ENCODE measurements around the gene LRMDA.

LRMDA gene

DNA sequence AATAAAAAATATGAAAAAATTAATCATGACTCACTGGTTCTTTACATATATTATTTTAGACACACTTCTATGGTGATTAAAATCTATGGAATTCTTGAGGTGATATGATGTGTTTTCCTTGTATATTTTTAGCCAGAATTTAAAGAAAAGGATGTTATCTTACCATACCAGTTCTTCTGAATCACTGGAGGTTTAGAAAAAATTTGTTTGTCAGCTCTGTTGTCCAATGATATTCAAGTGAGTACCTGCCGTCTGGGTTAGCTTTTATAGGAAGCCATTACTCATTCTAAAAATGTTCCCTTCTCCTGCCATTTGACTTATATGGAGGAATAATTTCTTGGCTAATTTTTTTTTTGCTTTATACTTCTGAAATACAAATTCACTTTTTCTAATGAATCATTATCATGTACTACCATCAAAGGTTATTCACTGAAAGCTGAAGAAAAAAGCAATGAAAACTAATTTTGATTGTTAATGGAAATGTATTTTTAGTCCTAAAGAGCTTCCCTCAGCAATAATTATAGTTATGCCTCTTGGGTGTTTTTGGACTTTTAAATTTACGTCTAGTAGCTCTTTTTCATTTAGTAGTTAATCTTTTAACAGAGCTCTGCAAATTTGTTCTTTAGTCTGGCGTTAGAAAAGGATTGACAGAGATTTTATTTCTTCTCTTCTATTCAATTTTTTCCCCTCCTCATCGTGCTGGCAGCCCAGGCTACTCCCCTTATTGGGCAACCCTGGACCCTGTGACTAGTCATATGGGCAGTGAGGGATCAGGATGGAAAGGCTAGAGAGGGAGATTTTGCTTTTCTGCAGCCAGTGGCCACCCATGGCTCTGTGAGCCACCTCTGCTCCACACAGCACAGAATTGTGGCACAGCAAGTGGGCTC, 434.2 kb downstream of the LRMDA start:
- Histone ChIP-seq H3K9ac (ENCODE audit: low read length) (no peak overlapping the region), H3K27me3 (ENCODE audit: control insufficient read depth, insufficient read depth, low read length) (no peaks in the 10 kb centered on the region; the same call in 1 of the 2 replicates), H3K9me3 (ENCODE audit: control insufficient read depth, insufficient read depth, low read depth, low read length) (no peaks in the 10 kb centered on the region), H3K4me1 (ENCODE audit: control insufficient read depth, insufficient read depth, low read length) (no peaks in the 10 kb centered on the region), H3K27ac (ENCODE audit: low read depth, low read length) (no peak overlapping the region), H3K4me3 (ENCODE audit: low read depth, low read length) (no peak overlapping the region), H3K36me3 (ENCODE audit: control insufficient read depth, insufficient read depth, low read length) (no peaks in the 10 kb centered on the region)

DNA sequence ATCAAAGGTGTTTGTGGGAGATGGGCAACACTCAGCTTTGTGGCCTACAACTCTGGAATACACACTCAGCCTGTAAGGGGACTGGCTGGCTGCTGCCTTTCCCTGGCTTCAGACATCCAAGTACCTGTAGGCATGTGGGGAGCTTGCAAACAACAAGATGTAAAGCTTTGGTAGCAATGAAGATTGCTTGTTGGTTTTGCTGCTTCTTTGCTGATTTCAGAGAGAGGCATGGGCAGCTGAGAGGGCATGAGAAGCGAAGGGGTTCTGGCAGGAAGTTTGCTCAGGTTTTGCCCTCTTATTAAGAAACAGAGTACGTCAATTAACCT, 434.8 kb downstream of the LRMDA start:
- no peak overlapping the region for H3K9ac ChIP-seq (ENCODE audit: low read length)
- H3K27ac ChIP-seq (ENCODE audit: low read depth, low read length), result no peak overlapping the region
- H3K4me3 ChIP-seq (ENCODE audit: low read depth, low read length), result no peak overlapping the region
- no peaks in the 10 kb centered on the region for H3K4me1 ChIP-seq (ENCODE audit: control insufficient read depth, insufficient read depth, low read length)
- no peaks in the 10 kb centered on the region; the same call in 1 of the 2 replicates for H3K27me3 ChIP-seq (ENCODE audit: control insufficient read depth, insufficient read depth, low read length)
- H3K36me3 ChIP-seq (ENCODE audit: control insufficient read depth, insufficient read depth, low read length), result no peaks in the 10 kb centered on the region
- no peaks in the 10 kb centered on the region for H3K9me3 ChIP-seq (ENCODE audit: control insufficient read depth, insufficient read depth, low read depth, low read length)

DNA sequence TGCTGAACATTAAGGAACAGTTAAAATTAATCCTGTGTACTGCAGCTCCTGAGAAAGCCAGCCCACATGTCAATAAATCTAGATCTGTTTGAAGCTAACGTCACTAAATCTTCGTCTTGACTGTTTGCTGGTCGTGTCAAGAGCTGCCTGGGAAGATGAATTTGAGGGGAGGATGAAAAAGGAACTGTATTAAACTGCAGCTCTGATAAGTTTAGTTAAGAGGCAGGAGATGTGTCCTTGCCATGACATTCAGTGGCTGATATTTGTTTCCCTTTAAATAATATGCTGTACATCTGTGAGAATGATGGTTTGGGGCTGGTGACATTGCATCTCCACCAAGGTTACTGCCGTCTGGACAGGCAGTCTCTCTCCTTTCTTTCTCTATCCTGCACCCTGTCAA, 435.3 kb downstream of the LRMDA start:
- Histone ChIP-seq H3K27ac (ENCODE audit: low read depth, low read length) (no peak overlapping the region), H3K4me3 (ENCODE audit: low read depth, low read length) (no peak overlapping the region), H3K27me3 (ENCODE audit: control insufficient read depth, insufficient read depth, low read length) (no peaks in the 10 kb centered on the region; the same call in 1 of the 2 replicates), H3K9ac (ENCODE audit: low read length) (no peak overlapping the region), H3K4me1 (ENCODE audit: control insufficient read depth, insufficient read depth, low read length) (no peaks in the 10 kb centered on the region), H3K9me3 (ENCODE audit: control insufficient read depth, insufficient read depth, low read depth, low read length) (no peaks in the 10 kb centered on the region), H3K36me3 (ENCODE audit: control insufficient read depth, insufficient read depth, low read length) (no peaks in the 10 kb centered on the region)

DNA sequence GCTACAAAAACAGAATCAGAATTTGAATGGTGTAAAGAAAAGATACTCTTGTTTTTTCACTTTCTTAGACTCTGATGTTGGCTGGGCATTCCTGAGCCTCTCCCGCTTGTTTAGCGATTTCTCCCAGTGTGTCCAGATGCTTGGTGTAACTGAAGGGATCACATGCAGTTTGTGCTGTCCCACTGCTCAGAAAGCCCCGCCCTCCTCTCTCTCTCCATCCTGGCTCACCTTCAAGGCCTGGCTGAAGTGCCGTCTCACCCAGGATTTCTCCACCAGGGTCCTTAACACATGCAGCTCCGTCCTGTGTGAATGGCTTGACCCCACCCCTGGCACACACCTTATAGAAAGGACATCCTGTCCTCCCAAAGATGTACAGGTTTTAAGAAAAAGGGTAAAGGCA, 437.1 kb downstream of the LRMDA start:
- H3K4me3 ChIP-seq (ENCODE audit: low read depth, low read length), result no peak overlapping the region
- H3K27ac ChIP-seq (ENCODE audit: low read depth, low read length), result no peak overlapping the region
- no peaks in the 10 kb centered on the region for H3K9me3 ChIP-seq (ENCODE audit: control insufficient read depth, insufficient read depth, low read depth, low read length)
- no peaks in the 10 kb centered on the region for H3K4me1 ChIP-seq (ENCODE audit: control insufficient read depth, insufficient read depth, low read length)
- no peaks in the 10 kb centered on the region; the same call in 1 of the 2 replicates for H3K27me3 ChIP-seq (ENCODE audit: control insufficient read depth, insufficient read depth, low read length)
- H3K9ac ChIP-seq (ENCODE audit: low read length), result no peak overlapping the region
- no peaks in the 10 kb centered on the region for H3K36me3 ChIP-seq (ENCODE audit: control insufficient read depth, insufficient read depth, low read length)

DNA sequence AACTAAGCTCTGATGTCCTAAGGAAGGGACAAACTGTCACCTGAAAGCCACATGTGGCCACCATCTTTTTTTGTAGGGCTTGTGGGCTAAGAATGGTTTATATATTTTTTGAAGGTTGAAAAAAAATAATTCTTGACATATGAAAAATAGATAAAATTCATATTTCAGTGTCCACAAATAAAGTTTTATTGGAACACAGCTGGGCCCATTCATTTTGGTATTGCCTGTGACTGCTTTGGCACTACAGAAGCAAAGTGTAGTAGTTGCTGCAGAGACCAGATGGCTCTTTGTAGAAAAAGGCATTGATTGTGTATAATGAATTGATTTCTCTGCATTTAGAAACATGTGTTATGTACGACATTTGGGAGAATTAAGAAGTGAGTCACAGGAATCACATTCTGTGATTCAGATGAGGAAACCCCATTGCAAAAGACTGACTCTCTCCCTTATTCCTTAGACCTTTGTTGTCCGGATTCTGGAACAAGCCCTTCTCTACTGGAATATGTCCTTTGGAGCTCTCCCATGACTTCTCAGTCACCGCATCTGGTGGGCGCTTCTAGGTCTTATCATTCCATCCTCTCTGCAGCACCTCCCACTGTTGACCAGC, 438.7 kb downstream of the LRMDA start:
- H3K9ac ChIP-seq (ENCODE audit: low read length), result no peak overlapping the region
- H3K9me3 ChIP-seq (ENCODE audit: control insufficient read depth, insufficient read depth, low read depth, low read length), result no peaks in the 10 kb centered on the region
- H3K4me3 ChIP-seq (ENCODE audit: low read depth, low read length), result no peak overlapping the region
- no peaks in the 10 kb centered on the region for H3K4me1 ChIP-seq (ENCODE audit: control insufficient read depth, insufficient read depth, low read length)
- H3K36me3 ChIP-seq (ENCODE audit: control insufficient read depth, insufficient read depth, low read length), result no peaks in the 10 kb centered on the region
- H3K27me3 ChIP-seq (ENCODE audit: control insufficient read depth, insufficient read depth, low read length), result no peaks in the 10 kb centered on the region; the same call in 1 of the 2 replicates
- H3K27ac ChIP-seq (ENCODE audit: low read depth, low read length), result no peak overlapping the region

DNA sequence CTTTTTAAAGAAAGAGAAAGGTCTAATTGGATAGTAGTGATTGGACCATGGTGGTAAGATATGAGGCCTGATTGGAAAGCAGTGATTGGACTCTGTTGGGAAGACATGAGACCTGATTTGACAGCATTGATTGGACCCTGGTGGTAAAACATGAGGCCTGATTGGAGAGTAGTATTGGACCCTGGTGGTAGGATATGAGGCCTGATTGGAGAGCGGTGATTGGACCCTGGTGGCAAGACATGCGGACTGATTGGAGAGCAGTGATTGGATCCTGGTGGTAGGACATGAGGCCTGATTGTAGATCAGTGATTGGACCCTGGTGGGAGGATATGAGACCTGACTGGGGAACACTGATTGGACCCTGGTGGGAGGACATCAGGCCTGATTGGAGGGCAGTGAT, 444.3 kb downstream of the LRMDA start:
- Histone ChIP-seq H3K27ac (ENCODE audit: low read depth, low read length) (no peak overlapping the region), H3K9ac (ENCODE audit: low read length) (no peak overlapping the region), H3K36me3 (ENCODE audit: control insufficient read depth, insufficient read depth, low read length) (no peaks in the 10 kb centered on the region), H3K4me3 (ENCODE audit: low read depth, low read length) (no peak overlapping the region), H3K27me3 (ENCODE audit: control insufficient read depth, insufficient read depth, low read length) (no peaks in the 10 kb centered on the region; the same call in 1 of the 2 replicates), H3K9me3 (ENCODE audit: control insufficient read depth, insufficient read depth, low read depth, low read length) (no peaks in the 10 kb centered on the region), H3K4me1 (ENCODE audit: control insufficient read depth, insufficient read depth, low read length) (peaks cover 8% of the 10 kb centered on the region)

DNA sequence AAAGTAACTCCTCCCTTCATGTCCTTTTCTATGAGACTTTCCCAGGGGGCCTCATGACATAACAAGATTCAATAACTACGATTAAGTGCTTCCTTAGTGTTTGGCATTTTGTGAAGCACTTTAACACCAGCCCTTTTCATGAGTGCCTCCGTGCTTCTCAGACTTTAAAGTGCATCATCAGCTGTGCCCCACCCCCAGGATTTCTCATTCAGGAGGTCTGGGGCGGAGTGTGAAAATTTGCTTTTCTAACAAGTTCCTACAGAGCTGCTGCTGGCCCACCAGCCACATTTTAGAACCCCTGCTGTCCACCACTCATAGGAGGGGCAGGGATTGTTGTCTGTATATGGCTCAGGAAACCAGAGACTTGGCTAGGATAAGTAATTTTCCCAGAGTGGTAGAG, 445.3 kb downstream of the LRMDA start:
- H3K9ac ChIP-seq (ENCODE audit: low read length), result no peak overlapping the region
- H3K36me3 ChIP-seq (ENCODE audit: control insufficient read depth, insufficient read depth, low read length), result no peaks in the 10 kb centered on the region
- no peak overlapping the region for H3K27ac ChIP-seq (ENCODE audit: low read depth, low read length)
- H3K4me3 ChIP-seq (ENCODE audit: low read depth, low read length), result no peak overlapping the region
- H3K27me3 ChIP-seq (ENCODE audit: control insufficient read depth, insufficient read depth, low read length), result no peaks in the 10 kb centered on the region; the same call in 1 of the 2 replicates
- H3K9me3 ChIP-seq (ENCODE audit: control insufficient read depth, insufficient read depth, low read depth, low read length), result no peaks in the 10 kb centered on the region
- H3K4me1 ChIP-seq (ENCODE audit: control insufficient read depth, insufficient read depth, low read length), result peaks cover 8% of the 10 kb centered on the region

DNA sequence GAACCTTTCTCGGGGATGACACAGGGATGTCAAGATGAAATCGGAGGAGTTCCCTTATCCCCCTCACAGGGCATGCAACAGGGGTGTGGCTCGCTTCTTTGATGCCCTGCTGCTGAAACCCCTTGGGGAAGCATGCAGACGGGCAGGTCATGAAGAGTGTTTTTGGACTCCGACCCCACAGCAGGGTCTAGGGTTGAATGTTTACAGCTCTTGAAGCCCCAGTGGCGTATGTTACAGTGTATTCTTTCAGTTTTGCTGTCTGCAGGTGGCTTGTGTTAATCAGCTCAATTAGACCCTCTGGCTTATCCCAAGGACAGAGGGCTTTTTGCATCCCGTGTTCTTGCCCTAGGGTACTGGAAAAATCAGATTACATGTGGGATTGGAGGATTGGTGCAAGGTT, 446.5 kb downstream of the LRMDA start:
- no peaks in the 10 kb centered on the region for H3K36me3 ChIP-seq (ENCODE audit: control insufficient read depth, insufficient read depth, low read length)
- H3K9ac ChIP-seq (ENCODE audit: low read length), result no peak overlapping the region
- H3K27me3 ChIP-seq (ENCODE audit: control insufficient read depth, insufficient read depth, low read length), result no peaks in the 10 kb centered on the region; the same call in 1 of the 2 replicates
- H3K27ac ChIP-seq (ENCODE audit: low read depth, low read length), result no peak overlapping the region
- no peak overlapping the region for H3K4me3 ChIP-seq (ENCODE audit: low read depth, low read length)
- no peaks in the 10 kb centered on the region for H3K9me3 ChIP-seq (ENCODE audit: control insufficient read depth, insufficient read depth, low read depth, low read length)
- H3K4me1 ChIP-seq (ENCODE audit: control insufficient read depth, insufficient read depth, low read length), result peaks cover 8% of the 10 kb centered on the region

DNA sequence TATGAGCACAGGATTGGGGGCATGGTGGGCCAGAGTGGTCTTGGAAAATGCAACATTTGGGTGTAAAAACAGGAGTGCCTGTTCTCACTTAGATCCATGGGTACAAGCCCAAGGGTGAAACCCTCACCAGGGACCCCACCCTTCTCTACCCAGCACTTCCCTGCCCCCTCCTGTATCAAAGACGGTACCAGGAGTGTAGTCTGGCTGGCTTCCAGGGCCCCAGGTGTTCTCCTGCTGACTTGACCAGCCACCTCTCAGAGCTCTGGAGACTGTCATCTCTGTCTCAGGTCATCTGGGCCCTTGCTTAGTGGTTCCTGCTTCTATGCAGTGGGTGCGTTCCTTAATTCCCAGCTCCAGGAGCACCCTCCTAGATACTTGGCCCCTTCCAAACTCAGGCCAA, 447.2 kb downstream of the LRMDA start:
- Histone ChIP-seq H3K27ac (ENCODE audit: low read depth, low read length) (no peak overlapping the region), H3K9ac (ENCODE audit: low read length) (no peak overlapping the region), H3K27me3 (ENCODE audit: control insufficient read depth, insufficient read depth, low read length) (no peaks in the 10 kb centered on the region; the same call in 1 of the 2 replicates), H3K36me3 (ENCODE audit: control insufficient read depth, insufficient read depth, low read length) (no peaks in the 10 kb centered on the region), H3K9me3 (ENCODE audit: control insufficient read depth, insufficient read depth, low read depth, low read length) (no peaks in the 10 kb centered on the region), H3K4me3 (ENCODE audit: low read depth, low read length) (no peak overlapping the region), H3K4me1 (ENCODE audit: control insufficient read depth, insufficient read depth, low read length) (peaks cover 8% of the 10 kb centered on the region)

DNA sequence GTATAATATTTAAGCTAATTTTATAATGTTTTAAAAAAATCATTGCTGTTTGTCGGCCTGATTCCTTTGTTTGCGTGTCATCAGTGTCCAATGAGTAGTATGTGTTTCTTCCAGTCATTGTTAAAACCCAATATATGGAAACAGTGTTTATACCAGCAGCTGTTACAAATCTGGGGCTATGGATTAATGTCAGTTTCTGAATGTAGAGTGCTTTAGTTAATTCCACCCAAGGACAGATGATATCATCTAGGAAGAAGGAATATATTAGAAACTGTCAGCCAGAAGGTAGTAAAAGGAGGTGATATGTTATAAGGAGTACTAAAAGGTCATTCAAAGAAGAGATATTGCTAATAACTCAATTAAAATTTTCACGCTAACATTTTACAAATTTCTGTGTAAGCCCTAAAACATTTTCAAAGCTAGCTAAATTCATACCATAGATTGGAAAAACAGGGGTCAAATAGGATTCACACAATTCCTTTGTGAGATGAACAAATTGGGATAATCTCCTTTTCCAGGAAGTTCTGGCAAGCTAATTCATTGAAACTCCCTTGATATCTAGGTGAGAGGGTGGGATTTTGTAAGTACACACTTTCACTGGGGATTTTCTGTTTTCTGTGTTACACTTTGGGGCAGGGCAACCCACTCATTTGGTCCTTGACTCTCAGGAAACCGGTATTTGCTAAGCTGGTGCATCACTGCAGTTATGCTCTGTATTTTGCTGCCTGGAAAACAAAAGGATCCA, 448.8 kb downstream of the LRMDA start:
- no peaks in the 10 kb centered on the region for H3K9me3 ChIP-seq (ENCODE audit: control insufficient read depth, insufficient read depth, low read depth, low read length)
- no peaks in the 10 kb centered on the region for H3K36me3 ChIP-seq (ENCODE audit: control insufficient read depth, insufficient read depth, low read length)
- no peak overlapping the region for H3K27ac ChIP-seq (ENCODE audit: low read depth, low read length)
- no peak overlapping the region for H3K9ac ChIP-seq (ENCODE audit: low read length)
- H3K27me3 ChIP-seq (ENCODE audit: control insufficient read depth, insufficient read depth, low read length), result no peaks in the 10 kb centered on the region; the same call in 1 of the 2 replicates
- H3K4me1 ChIP-seq (ENCODE audit: control insufficient read depth, insufficient read depth, low read length), result peaks cover 8% of the 10 kb centered on the region
- no peak overlapping the region for H3K4me3 ChIP-seq (ENCODE audit: low read depth, low read length)

All from HUES6 (cell line).